ENCODE results near the gene ARHGAP8. TPM values are rescaled to one million over a fixed set of nuclear protein-coding genes. Genes with fewer than 3 reads are reported as not detected.

Gene ARHGAP8
- total and polyA plus RNA-seq, 2 of the 13 experiments (the other 11 are each of a cell fraction or from before 2014, with no cell fraction given), result 0.07 TPM; not detected in 1

DNA sequence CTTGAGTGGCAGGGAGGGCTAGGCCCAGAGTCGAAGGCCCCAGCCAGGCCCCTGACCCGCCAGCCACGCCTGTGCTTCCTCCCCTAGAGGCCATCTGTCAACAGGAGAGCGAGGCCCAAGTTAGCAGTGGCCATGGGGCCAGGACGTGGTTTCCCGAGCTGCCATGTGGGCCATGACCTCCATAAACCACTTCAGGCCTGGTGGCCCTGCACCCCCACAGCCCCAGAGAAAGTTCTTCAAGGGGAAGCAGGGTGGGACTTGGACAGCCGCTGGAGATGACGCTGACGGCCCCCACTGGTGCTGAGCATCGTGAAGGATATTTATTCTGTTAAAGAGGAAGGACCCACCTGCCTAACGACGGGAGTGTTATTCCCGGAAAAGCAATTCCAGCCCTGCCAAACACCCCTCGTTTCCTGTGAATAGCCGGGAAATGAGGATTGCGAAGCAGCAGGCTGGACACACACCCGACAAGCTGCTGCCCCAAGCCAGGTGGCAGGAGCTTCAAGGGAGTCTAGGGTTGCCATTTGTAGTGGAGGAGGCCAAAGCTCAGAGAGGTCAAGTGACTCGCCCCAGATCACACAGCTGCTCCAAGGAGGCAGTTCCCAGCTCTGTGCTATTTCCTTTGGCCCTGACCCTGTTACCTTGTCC, 37.5 kb upstream of the ARHGAP8 start (continued):
- TF ChIP-seq, protein P1, sequence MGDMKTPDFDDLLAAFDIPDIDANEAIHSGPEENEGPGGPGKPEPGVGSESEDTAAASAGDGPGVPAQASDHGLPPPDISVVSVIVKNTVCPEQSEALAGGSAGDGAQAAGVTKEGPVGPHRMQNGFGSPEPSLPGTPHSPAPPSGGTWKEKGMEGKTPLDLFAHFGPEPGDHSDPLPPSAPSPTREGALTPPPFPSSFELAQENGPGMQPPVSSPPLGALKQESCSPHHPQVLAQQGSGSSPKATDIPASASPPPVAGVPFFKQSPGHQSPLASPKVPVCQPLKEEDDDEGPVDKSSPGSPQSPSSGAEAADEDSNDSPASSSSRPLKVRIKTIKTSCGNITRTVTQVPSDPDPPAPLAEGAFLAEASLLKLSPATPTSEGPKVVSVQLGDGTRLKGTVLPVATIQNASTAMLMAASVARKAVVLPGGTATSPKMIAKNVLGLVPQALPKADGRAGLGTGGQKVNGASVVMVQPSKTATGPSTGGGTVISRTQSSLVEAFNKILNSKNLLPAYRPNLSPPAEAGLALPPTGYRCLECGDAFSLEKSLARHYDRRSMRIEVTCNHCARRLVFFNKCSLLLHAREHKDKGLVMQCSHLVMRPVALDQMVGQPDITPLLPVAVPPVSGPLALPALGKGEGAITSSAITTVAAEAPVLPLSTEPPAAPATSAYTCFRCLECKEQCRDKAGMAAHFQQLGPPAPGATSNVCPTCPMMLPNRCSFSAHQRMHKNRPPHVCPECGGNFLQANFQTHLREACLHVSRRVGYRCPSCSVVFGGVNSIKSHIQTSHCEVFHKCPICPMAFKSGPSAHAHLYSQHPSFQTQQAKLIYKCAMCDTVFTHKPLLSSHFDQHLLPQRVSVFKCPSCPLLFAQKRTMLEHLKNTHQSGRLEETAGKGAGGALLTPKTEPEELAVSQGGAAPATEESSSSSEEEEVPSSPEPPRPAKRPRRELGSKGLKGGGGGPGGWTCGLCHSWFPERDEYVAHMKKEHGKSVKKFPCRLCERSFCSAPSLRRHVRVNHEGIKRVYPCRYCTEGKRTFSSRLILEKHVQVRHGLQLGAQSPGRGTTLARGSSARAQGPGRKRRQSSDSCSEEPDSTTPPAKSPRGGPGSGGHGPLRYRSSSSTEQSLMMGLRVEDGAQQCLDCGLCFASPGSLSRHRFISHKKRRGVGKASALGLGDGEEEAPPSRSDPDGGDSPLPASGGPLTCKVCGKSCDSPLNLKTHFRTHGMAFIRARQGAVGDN (CRISPR knock-in tag; IDR thresholded peaks at IDR 0.05), result peak; percentile 71
- TF ChIP-seq MYC (CRISPR knock-in tag; IDR thresholded peaks at IDR 0.05; ENCODE audit: borderline replicate concordance) (0 out of 2 replicates have a peak, but pooled peaks have one; percentile 16), ZNF121 (CRISPR knock-in tag; IDR thresholded peaks at IDR 0.05) (no peak), FOXA1 (IDR thresholded peaks at IDR 0.05) (no peak), FOXA1 (CRISPR knock-in tag; IDR thresholded peaks at IDR 0.05) (0 out of 2 replicates have a peak, but pooled peaks have one; percentile 7), ZFX (CRISPR knock-in tag; IDR thresholded peaks at IDR 0.05; ENCODE audit: low read depth) (peak; percentile 42; the same call in 1 of the 2 replicates), ZNF768 (CRISPR knock-in tag; IDR thresholded peaks at IDR 0.05) (peak; percentile 92), RBM22 (optimal IDR thresholded peaks at IDR 0.05; ENCODE audit: low read length) (peak; percentile 24), YY1 (IDR thresholded peaks at IDR 0.05; ENCODE audit: insufficient read depth, insufficient replicate concordance, low read depth, low read length) (no peak)
- TF ChIP-seq, protein P2, sequence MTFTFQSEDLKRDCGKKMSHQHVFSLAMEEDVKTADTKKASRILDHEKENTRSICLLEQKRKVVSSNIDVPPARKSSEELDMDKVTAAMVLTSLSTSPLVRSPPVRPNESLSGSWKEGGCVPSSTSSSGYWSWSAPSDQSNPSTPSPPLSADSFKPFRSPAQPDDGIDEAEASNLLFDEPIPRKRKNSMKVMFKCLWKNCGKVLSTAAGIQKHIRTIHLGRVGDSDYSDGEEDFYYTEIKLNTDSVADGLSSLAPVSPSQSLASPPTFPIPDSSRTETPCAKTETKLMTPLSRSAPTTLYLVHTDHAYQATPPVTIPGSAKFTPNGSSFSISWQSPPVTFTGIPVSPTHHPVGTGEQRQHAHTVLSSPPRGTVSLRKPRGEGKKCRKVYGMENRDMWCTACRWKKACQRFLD (CRISPR knock-in tag; IDR thresholded peaks at IDR 0.05; ENCODE audit: borderline replicate concordance), result no peak
- TF ChIP-seq, protein P3, sequence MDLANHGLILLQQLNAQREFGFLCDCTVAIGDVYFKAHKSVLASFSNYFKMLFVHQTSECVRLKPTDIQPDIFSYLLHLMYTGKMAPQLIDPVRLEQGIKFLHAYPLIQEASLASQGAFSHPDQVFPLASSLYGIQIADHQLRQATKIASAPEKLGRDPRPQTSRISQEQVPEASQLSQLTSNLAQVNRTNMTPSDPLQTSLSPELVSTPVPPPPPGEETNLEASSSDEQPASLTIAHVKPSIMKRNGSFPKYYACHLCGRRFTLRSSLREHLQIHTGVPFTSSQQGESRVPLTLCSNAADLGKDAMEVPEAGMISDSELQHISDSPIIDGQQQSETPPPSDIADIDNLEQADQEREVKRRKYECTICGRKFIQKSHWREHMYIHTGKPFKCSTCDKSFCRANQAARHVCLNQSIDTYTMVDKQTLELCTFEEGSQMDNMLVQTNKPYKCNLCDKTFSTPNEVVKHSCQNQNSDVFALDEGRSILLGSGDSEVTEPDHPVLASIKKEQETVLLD (CRISPR knock-in tag; IDR thresholded peaks at IDR 0.05; ENCODE audit: low read depth), result no peak
